GM12872 (cell line): Measurements from ENCODE around the gene LARGE1.

Source experiments
- CTCF ChIP-seq: IDR thresholded peaks from 3 replicates; pipeline ENCODE4 v1.5.1; 2011; ENCODE audit warnings: low read depth, mild to moderate bottlenecking, low read length, moderate library complexity; ENCODE audit not compliant: insufficient read depth

LARGE1 gene

GRCh38 chr22:33372875-33373274 is 547.4 kb downstream of the LARGE1 start:
- TF ChIP-seq CTCF, result no peak

GRCh38 chr22:33362702-33363101 is 557.6 kb downstream of the LARGE1 start:
- no peak for TF ChIP-seq CTCF

- TF ChIP-seq CTCF, result no peak
Measured at GRCh38 chr22:33361581-33361980, 558.7 kb downstream of the LARGE1 start.

GRCh38 chr22:33357981-33358399 is 562.3 kb downstream of the LARGE1 start:
- TF ChIP-seq CTCF, result no peak

- no peak for TF ChIP-seq CTCF
Measured at GRCh38 chr22:33354928-33355327, 565.3 kb downstream of the LARGE1 start.

GRCh38 chr22:33353502-33353901 is 566.8 kb downstream of the LARGE1 start:
- no peak for TF ChIP-seq CTCF

- no peak for TF ChIP-seq CTCF
Measured at GRCh38 chr22:33352768-33353167, 567.5 kb downstream of the LARGE1 start.

GRCh38 chr22:33350961-33351360 is 569.3 kb downstream of the LARGE1 start:
- no peak for TF ChIP-seq CTCF
